ENCODE measurements around the gene KCNN3. TPM values are rescaled to one million over a fixed set of nuclear protein-coding genes. Genes with fewer than 3 reads are reported as not detected.

KCNN3 gene
- total RNA-seq, 1 experiment from 2014 or later, result 1.3 TPM

GRCh38 chr1:154857441-154858215, 12.5 kb downstream of the KCNN3 start (continued):
- TF ChIP-seq E2F1 (CRISPR knock-in tag; IDR thresholded peaks at IDR 0.05) (no peak), PRRX2 (CRISPR knock-in tag; IDR thresholded peaks at IDR 0.05) (no peak), AR (CRISPR knock-in tag; IDR thresholded peaks at IDR 0.05) (no peak)

GRCh38 chr1:154857022-154857421, 13.1 kb downstream of the KCNN3 start:
- TF ChIP-seq FOXJ3 (CRISPR knock-in tag; IDR thresholded peaks at IDR 0.05; ENCODE audit: borderline replicate concordance), result no peak
- no peak for TF ChIP-seq ZNF232 (CRISPR knock-in tag; IDR thresholded peaks at IDR 0.05)
- TF ChIP-seq CREB1 (CRISPR knock-in tag; IDR thresholded peaks at IDR 0.05), result no peak
- no peak for TF ChIP-seq AR (CRISPR knock-in tag; IDR thresholded peaks at IDR 0.05)
- ChIA-PET CTCF (interaction anchor here (1.3 to 3.8 kb wide), 9 partner anchors 12 to 297 kb away, joined by 4 to 33 read pairs (median 7); partner anchors contain the start of gene KCNN3), POLR2A (interaction anchor here (1.3 kb wide), 1 partner anchor 13 kb away, joined by 4 read pairs; the partner anchor contains the start of gene KCNN3)
- ATAC-seq, result no peak
- Mint-ChIP-seq H3K4me1 (peaks cover 14% of the 10 kb centered on the region), H3K27ac (no peak overlapping the region), H3K27me3 (ENCODE audit: low read depth) (no peaks in the 10 kb centered on the region; the same call in 1 of the 2 replicates), H3K4me3 (no peak overlapping the region), H3K9me3 (no peaks in the 10 kb centered on the region), H3K36me3 (no peaks in the 10 kb centered on the region)
- DNase-seq (ENCODE audit: low spot score), result no peak

- CTCF ChIA-PET, result interaction anchor here (0.8 to 3.8 kb wide), 14 partner anchors 12 to 297 kb away, joined by 3 to 33 read pairs (median 4); partner anchors contain the start of gene KCNN3
Measured at GRCh38 chr1:154856544-154856943, 13.5 kb downstream of the KCNN3 start.

More at GRCh38 chr1:154856544-154856943, 13.5 kb downstream of the KCNN3 start:
- POLR2A ChIA-PET, result interaction anchor here (1.3 kb wide), 1 partner anchor 14 kb away, joined by 4 read pairs; the partner anchor contains the start of gene KCNN3
- DNase-seq (ENCODE audit: low spot score) (no peak), ATAC-seq (no peak)
- Mint-ChIP-seq H3K27me3 (ENCODE audit: low read depth) (no peaks in the 10 kb centered on the region; the same call in 1 of the 2 replicates), H3K4me1 (peaks cover 14% of the 10 kb centered on the region), H3K36me3 (no peaks in the 10 kb centered on the region), H3K9me3 (no peaks in the 10 kb centered on the region), H3K27ac (no peak overlapping the region), H3K4me3 (no peak overlapping the region)
- no peak for TF ChIP-seq CREB1 (CRISPR knock-in tag; IDR thresholded peaks at IDR 0.05)
- no peak for TF ChIP-seq ZNF317 (CRISPR knock-in tag; IDR thresholded peaks at IDR 0.05; ENCODE audit: borderline replicate concordance, low read depth)
- TF ChIP-seq JUN (CRISPR knock-in tag; IDR thresholded peaks at IDR 0.05), result no peak
- TF ChIP-seq ERG (CRISPR knock-in tag; IDR thresholded peaks at IDR 0.05), result no peak
- TF ChIP-seq OVOL2 (CRISPR knock-in tag; IDR thresholded peaks at IDR 0.05; ENCODE audit: borderline replicate concordance), result no peak
- no peak for TF ChIP-seq ZSCAN18 (CRISPR knock-in tag; IDR thresholded peaks at IDR 0.05)
- TF ChIP-seq MLX (CRISPR knock-in tag; IDR thresholded peaks at IDR 0.05), result no peak

All from WTC11 (cell line).